K562 (cell line): ENCODE data around the gene HMGN5. TPM values are rescaled to one million over a fixed set of nuclear protein-coding genes. Genes with fewer than 3 reads are reported as not detected.
A peak's percentile ranks its signal among the peaks of the same experiment; 100 is the strongest.

Experiments used
- ATAC-seq: fragments of 200-7000 bp; cut with Tn5 transposase; 3 replicates; pipeline ENCODE4 v1.9.1; 2020; ENCODE audit warnings: moderate library complexity
- BruUV-seq: library from RNA; stranded (reverse); fragments of 400-500 nt; replicated peaks from 2 replicates; lab custom pipeline; 2021; lab: Mats Ljungman, UMichigan
- CTCF ChIA-PET: fragments of 300-600 bp; formaldehyde crosslinking; extraction: SDS; loops from one replicate; lab custom pipeline; 2021; ENCODE audit warnings: low intra/inter-chr PET ratio; lab: Yijun Ruan, JAX
- POLR2A ChIA-PET: fragments of 300-600, 350-650 bp; sonication (Branson Sonifier 250); formaldehyde crosslinking; extraction: SDS; loops from one replicate; lab custom pipeline; 2021; ENCODE audit warnings: antibody characterized with exemption, inconsistent platforms; lab: Yijun Ruan, JAX
- DNase-seq, 4 experiments: peaks; one replicate each; pipeline versions ENCODE4 v3.0.0 to v3.0.0-alpha.2; 2011 to 2018; ENCODE audit warnings: low spot score in 3 of 4, mixed read lengths in 3 of 4; ENCODE audit errors: extremely low read depth in 1 of 4
- FAIRE-seq: peaks from 2 replicates; lab custom pipeline; 2011; peaks lifted over from hg19 to GRCh38; lab: Jason Lieb, UNC
- H2AFZ ChIP-seq: 2 replicates; pipeline ENCODE4 v1.6.0; 2011; ENCODE audit warnings: low read depth, low read length, control low read depth, inconsistent platforms
- H3K27ac ChIP-seq: fragments of 200-600 bp; 3 replicates; pipeline ENCODE4 v1.8.0; 2011; ENCODE audit warnings: low read depth, mild to moderate bottlenecking, control low read depth, inconsistent platforms, low read length, moderate library complexity, mixed read lengths; ENCODE audit errors: extremely low read depth
- H3K27me3 ChIP-seq, 2 experiments: fragments of 300-600 bp in 1 of 2; 2 replicates in 1 of 2; 3 replicates in 1 of 2; pipeline versions ENCODE4 v1.6.0 to v1.8.0; 2011; ENCODE audit warnings: inconsistent platforms in 2 of 2, low read length in 2 of 2, mild to moderate bottlenecking in 1 of 2, mixed read lengths in 1 of 2, moderate library complexity in 1 of 2; ENCODE audit not compliant: control insufficient read depth in 2 of 2, insufficient read depth in 2 of 2
- H3K36me3 ChIP-seq: fragments of 300-600 bp; 3 replicates; pipeline ENCODE4 v1.8.0; 2011; ENCODE audit warnings: mild to moderate bottlenecking, low read length, inconsistent platforms; ENCODE audit not compliant: control insufficient read depth, insufficient read depth
- H3K4me1 ChIP-seq, 2 experiments: fragments of 200-600 bp in 1 of 2; replicated peaks in 1 of 2; 2 replicates in 1 of 2; 3 replicates in 1 of 2; pipeline versions ENCODE4 v1.5.1 to v1.8.0; 2011; ENCODE audit warnings: inconsistent platforms in 2 of 2, low read length in 2 of 2, mild to moderate bottlenecking in 1 of 2, mixed read lengths in 1 of 2, moderate library complexity in 1 of 2; ENCODE audit not compliant: control insufficient read depth in 2 of 2, insufficient read depth in 2 of 2
- H3K4me2 ChIP-seq: 2 replicates; pipeline ENCODE4 v1.6.1; 2011; ENCODE audit warnings: low read length, control low read depth, inconsistent platforms, mixed read lengths; ENCODE audit not compliant: insufficient read depth
- H3K4me3 ChIP-seq: fragments of 200-600 bp; sonication (generic), shearing (Covaris generic); 2 replicates; pipeline ENCODE4 v1.5.1; 2016; ENCODE audit warnings: control low read depth, inconsistent platforms
- H3K79me2 ChIP-seq: fragments of 200-600 bp; 3 replicates; pipeline ENCODE4 v1.8.0; 2011; ENCODE audit warnings: low read length, inconsistent platforms; ENCODE audit not compliant: control insufficient read depth, insufficient read depth
- H3K9ac ChIP-seq, 2 experiments: 2 replicates each; pipeline versions ENCODE4 v1.6.0 to v1.6.1; 2011; ENCODE audit warnings: low read depth in 2 of 2, low read length in 2 of 2, control low read depth in 1 of 2, inconsistent platforms in 1 of 2, mild to moderate bottlenecking in 1 of 2, mixed read lengths in 1 of 2; ENCODE audit not compliant: insufficient read depth in 1 of 2
- H3K9me1 ChIP-seq: one replicate; pipeline ENCODE4 v1.6.0; 2011; ENCODE audit warnings: inconsistent platforms, mild to moderate bottlenecking, low read length, moderate library complexity; ENCODE audit not compliant: control insufficient read depth, insufficient read depth
- H3K9me3 ChIP-seq: replicated peaks from 2 replicates; pipeline ENCODE4 v1.5.1; 2011; ENCODE audit warnings: low read depth, low read length, inconsistent platforms; ENCODE audit not compliant: control insufficient read depth, insufficient read depth
- H4K20me1 ChIP-seq: replicated peaks from 2 replicates; pipeline ENCODE4 v1.6.1; 2011; ENCODE audit warnings: low read length, inconsistent platforms, mixed read lengths; ENCODE audit not compliant: control insufficient read depth, insufficient read depth
- CBX1 ChIP-seq: sonication (generic); IDR thresholded peaks from 2 replicates; pipeline ENCODE4 v1.6.1; 2016; ENCODE audit warnings: antibody characterized with exemption, low read depth, mild to moderate bottlenecking
- CUX1 ChIP-seq: fragments of 200-800 bp; sonication (Bioruptor generic); IDR thresholded peaks from 2 replicates; pipeline ENCODE4 v1.6.1; 2016; ENCODE audit warnings: missing genetic modification characterization, missing compliant biosample characterization
- HNRNPL ChIP-seq: fragments of 200-400 bp; formaldehyde crosslinking; IDR thresholded peaks from 2 replicates; pipeline ENCODE4 v1.6.1; 2017; ENCODE audit warnings: low read depth, mild to moderate bottlenecking, low read length
- KDM5B ChIP-seq: fragments of 200-600 bp; sonication (generic); IDR thresholded peaks from 2 replicates; pipeline ENCODE4 v1.6.1; 2012; ENCODE audit warnings: low read depth, mild to moderate bottlenecking, moderate library complexity, low read length, control low read depth, inconsistent platforms; ENCODE audit not compliant: insufficient replicate concordance
- KLF13 ChIP-seq: fragments of 450-650 bp; IDR thresholded peaks from 2 replicates; pipeline ENCODE4 v1.6.1; 2016; ENCODE audit warnings: missing genetic modification characterization, low read depth, mild to moderate bottlenecking, missing compliant biosample characterization, moderate library complexity, borderline replicate concordance
- L3MBTL2 ChIP-seq: fragments of 450-650 bp; IDR thresholded peaks from 2 replicates; pipeline ENCODE4 v1.6.1; 2016; ENCODE audit warnings: mild to moderate bottlenecking, moderate library complexity
- SMAD1 ChIP-seq: fragments of 150-350 bp; IDR thresholded peaks from 2 replicates; pipeline ENCODE4 v1.6.1; 2014; ENCODE audit warnings: low read length, low read depth; ENCODE audit not compliant: partially characterized antibody
- SPI1 ChIP-seq: IDR thresholded peaks from 2 replicates; pipeline ENCODE4 v1.6.1; 2011; ENCODE audit warnings: low read depth, low read length, control low read depth, borderline replicate concordance
- TBP ChIP-seq: optimal IDR thresholded peaks from 2 replicates; pipeline ENCODE3; 2011; ENCODE audit warnings: low read depth, low read length, improper control_type of control experiment
- TGIF2 ChIP-seq: sonication (generic); formaldehyde crosslinking; IDR thresholded peaks from 2 replicates; pipeline ENCODE4 v1.8.1; 2022; ENCODE audit warnings: mild to moderate bottlenecking, missing genetic modification reagents, moderate library complexity
- TSC22D4 ChIP-seq: fragments of 450-650 bp; IDR thresholded peaks from 2 replicates; pipeline ENCODE4 v1.6.1; 2016; ENCODE audit warnings: missing genetic modification characterization, missing biosample characterization, control low read depth
- YY1 ChIP-seq, 3 experiments: IDR thresholded peaks; 2 replicates each; pipeline ENCODE4 v1.6.1; 2011; ENCODE audit warnings: low read length in 2 of 3, mild to moderate bottlenecking in 2 of 3, moderate library complexity in 2 of 3, borderline replicate concordance in 1 of 3, control low read depth in 1 of 3, low read depth in 1 of 3; ENCODE audit not compliant: insufficient read depth in 3 of 3, insufficient replicate concordance in 2 of 3, control insufficient read depth in 1 of 3, insufficient read length in 1 of 3; ENCODE audit errors: extremely low read depth in 1 of 3
- ZNF561 ChIP-seq: fragments of 450-650 bp; formaldehyde crosslinking; conservative IDR thresholded peaks from 2 replicates; pipeline ENCODE4 v1.4.0; 2020; ENCODE audit warnings: mild to moderate bottlenecking, moderate library complexity
- ZNF785 ChIP-seq: fragments of 250-450 bp; sonication (Bioruptor Pico); IDR thresholded peaks from 2 replicates; pipeline ENCODE4 v1.4.0; 2020; ENCODE audit warnings: mild to moderate bottlenecking
- WGBS: fragments of 100-300 bp; shearing (Covaris generic); methylation state at CpG from one replicate; pipeline ENCODE4 v1.1.6; 2016; ENCODE audit warnings: low coverage, mixed read lengths; ENCODE audit not compliant: insufficient coverage; ENCODE audit errors: missing lambda C conversion rate; 5-methylcytosine and 5-hydroxymethylcytosine counted together
- in situ Hi-C: fragments of 300-500 bp; cut with MboI; formaldehyde crosslinking; loops from 4 replicates; pipeline ENCODE4 v1.15.0; 2018; ENCODE audit warnings: inconsistent platforms, mixed read lengths
- intact Hi-C: fragments of 100-400 bp; cut with micrococcal nuclease; formaldehyde crosslinking; loops from 2 replicates; pipeline ENCODE4 v1.14.2; 2022
- polyA plus RNA-seq, 8 experiments: library from polyadenylated mRNA; depleted of rRNA in 4 of 8; stranded (reverse) in 5 of 8; unstranded in 3 of 8; fragments of >200 nt; fragmentation: Nextera tagmentation in 2 of 8; fragmentation: Illumina TruSeq in 1 of 8; extraction: Ambion mirVana in 2 of 8; extraction: Trizol in 1 of 8; gene quantifications; 2 replicates each; pipeline versions ENCODE4 v1.2.1 to v1.2.3, GENCODE V29; 2011 to 2014; ENCODE audit warnings: inconsistent platforms in 1 of 8, missing spikeins in 1 of 8
- total RNA-seq, 7 experiments: library from RNA; depleted of rRNA in 6 of 7; stranded (reverse); fragments of >200 nt in 6 of 7; fragmentation: Illumina TruSeq in 2 of 7; extraction: Trizol in 2 of 7; gene quantifications; 2 replicates each; pipeline versions ENCODE4 v1.2.1 to v1.2.3, GENCODE V29; 2011 to 2021; ENCODE audit warnings: low replicate concordance in 1 of 7

HMGN5 gene
- total and polyA plus RNA-seq, 9 of the 15 experiments (the other 6 are each of a cell fraction or from before 2014, with no cell fraction given) = 2.5 to 56.1 (median 7.0) TPM

GRCh38 chrX:81121513-81122363 is 80.0 kb downstream of the HMGN5 start (continued):
- TF ChIP-seq TGIF2 = no peak
- peak; percentile 79 for TF ChIP-seq TBP

GRCh38 chrX:81120936-81121371 is 80.8 kb downstream of the HMGN5 start:
- Histone ChIP-seq H3K27me3 (no peaks in the 10 kb centered on the region), H4K20me1 (no peaks in the 10 kb centered on the region), H3K9me3 (no peaks in the 10 kb centered on the region), H3K4me3 (peak overlapping the region; percentile 46), H3K9ac (peak overlapping the region; percentile 75 to 87; a peak in 3 of 4 replicates), H3K9me1 (no peaks in the 10 kb centered on the region), H2AFZ (peak overlapping the region; percentile 80), H3K36me3 (no peaks in the 10 kb centered on the region), H3K4me1 (no peaks in the 10 kb centered on the region), H3K79me2 (peaks cover 13% of the 10 kb centered on the region; the same call in 2 of the 3 replicates), H3K4me2 (peak overlapping the region; percentile 81), H3K27ac (peak overlapping the region; percentile 73)
- ChIA-PET POLR2A (interaction anchor here (0.7 kb wide), 1 partner anchor 964 kb away, joined by 3 read pairs; no protein-coding TSS in a partner anchor), CTCF (no interaction called here)
- ATAC-seq (peak; percentile 80), DNase-seq (peak; percentile 15 to 64 (median 16)), FAIRE-seq (peak; percentile 67)
- WGBS = 0% methylated on average over 11 of the region's 12 CpGs
- in situ Hi-C loops = no loop called here
- BruUV-seq = TSS peak; percentile 58
- intact Hi-C loops = loop anchor here (5.0 kb wide), 3 partner anchors 81 to 314 kb away; partner anchors contain the start of genes BRWD3, HMGN5 and SH3BGRL
- no peak for TF ChIP-seq KLF13
- no peak for TF ChIP-seq ZNF785 (CRISPR knock-in tag)
- no peak for TF ChIP-seq SPI1
- TF ChIP-seq CBX1 = no peak
- TF ChIP-seq YY1 (IDR thresholded peaks at IDR 0.05; ENCODE audit: borderline replicate concordance in 1 of 3, control insufficient read depth in 1 of 3, extremely low read depth in 1 of 3, insufficient read depth in 3 of 3, insufficient read length in 1 of 3, insufficient replicate concordance in 2 of 3, low read depth in 1 of 3, low read length in 2 of 3) = peak in 1 of 3 experiments; percentile 20
- no peak for TF ChIP-seq HNRNPL
- no peak for TF ChIP-seq L3MBTL2
- TF ChIP-seq SMAD1 = no peak
- TF ChIP-seq TSC22D4 = no peak
- TF ChIP-seq KDM5B = no peak
- no peak for TF ChIP-seq ZNF561
- TF ChIP-seq CUX1 (CRISPR knock-in tag) = no peak
